HepG2 (cell line): ENCODE data around the gene HOXA13. TPM values are rescaled to one million over a fixed set of nuclear protein-coding genes. Genes with fewer than 3 reads are reported as not detected.

ENCODE experiments used
- ATAC-seq: fragments of 200-7000 bp; cut with Tn5 transposase; 3 replicates; pipeline ENCODE4 v1.9.1; 2020; ENCODE audit warnings: mild to moderate bottlenecking, moderate library complexity
- BruUV-seq: library from RNA; stranded (reverse); fragments of 400-500 nt; replicated peaks from 2 replicates; lab custom pipeline; 2021; lab: Mats Ljungman, UMichigan
- CTCF ChIA-PET: fragments of 300-600 bp; formaldehyde crosslinking; extraction: SDS; loops from one replicate; lab custom pipeline; 2021; ENCODE audit warnings: low total read pairs, inconsistent platforms, low intra/inter-chr PET ratio; lab: Yijun Ruan, JAX
- POLR2A ChIA-PET: fragments of 350-600 bp; sonication (Branson Sonifier 250); formaldehyde crosslinking; loops from one replicate; lab custom pipeline; 2020; ENCODE audit warnings: antibody characterized with exemption, inconsistent platforms; lab: Yijun Ruan, JAX
- DNase-seq: peaks from one replicate; pipeline ENCODE4 v3.0.0-alpha.2; 2015; ENCODE audit warnings: low spot score
- FAIRE-seq: peaks from 3 replicates; lab custom pipeline; 2011; peaks lifted over from hg19 to GRCh38; lab: Jason Lieb, UNC
- H2AFZ ChIP-seq: one replicate; pipeline ENCODE4 v1.6.1; 2011; ENCODE audit warnings: low read length, inconsistent platforms
- H3K27ac ChIP-seq: fragments of 300-600 bp; 3 replicates; pipeline ENCODE4 v1.8.0; 2011; ENCODE audit warnings: mixed run types, mild to moderate bottlenecking, mixed read lengths, low read length, inconsistent platforms; ENCODE audit not compliant: insufficient read depth; ENCODE audit errors: extremely low read length
- H3K27me3 ChIP-seq, 2 experiments: fragments of 200-600 bp in 1 of 2; 2 replicates in 1 of 2; 3 replicates in 1 of 2; pipeline versions ENCODE4 v1.6.0 to v1.8.0; 2011; ENCODE audit warnings: low read length in 2 of 2, mild to moderate bottlenecking in 2 of 2, moderate library complexity in 2 of 2, inconsistent platforms in 1 of 2; ENCODE audit not compliant: insufficient read depth in 2 of 2, control insufficient read depth in 1 of 2
- H3K36me3 ChIP-seq, 2 experiments: fragments of 200-600 bp in 1 of 2; replicated peaks in 1 of 2; 2 replicates in 1 of 2; 3 replicates in 1 of 2; pipeline versions ENCODE4 v1.5.1 to v1.8.0; 2011; ENCODE audit warnings: low read length in 2 of 2, inconsistent platforms in 1 of 2; ENCODE audit not compliant: insufficient read depth in 2 of 2, control insufficient read depth in 1 of 2
- H3K4me1 ChIP-seq: 2 replicates; pipeline ENCODE4 v1.5.1; 2012; ENCODE audit warnings: low read length, inconsistent platforms; ENCODE audit not compliant: insufficient read depth
- H3K4me2 ChIP-seq: 2 replicates; pipeline ENCODE4 v1.6.0; 2011; ENCODE audit warnings: low read depth, low read length, inconsistent platforms
- H3K4me3 ChIP-seq, 3 experiments: fragments of 200-600 bp in 1 of 3; sonication (generic), shearing (Covaris generic) in 1 of 3; replicated peaks in 1 of 3; 2 replicates each; pipeline ENCODE4 v1.5.1; 2011 to 2016; ENCODE audit warnings: low read length in 3 of 3, inconsistent platforms in 2 of 3, low read depth in 2 of 3, mild to moderate bottlenecking in 2 of 3, control low read depth in 1 of 3, mixed read lengths in 1 of 3; ENCODE audit not compliant: insufficient read depth in 1 of 3
- H3K79me2 ChIP-seq: one replicate; pipeline ENCODE4 v1.6.1; 2011; ENCODE audit warnings: low read length, inconsistent platforms; ENCODE audit not compliant: insufficient read depth
- H3K9ac ChIP-seq: 2 replicates; pipeline ENCODE4 v1.6.0; 2011; ENCODE audit warnings: mild to moderate bottlenecking, low read depth, low read length, inconsistent platforms; ENCODE audit not compliant: insufficient read depth
- H3K9me3 ChIP-seq: 2 replicates; pipeline ENCODE4 v1.5.1; 2012; ENCODE audit warnings: mild to moderate bottlenecking, low read length
- H4K20me1 ChIP-seq: 2 replicates; pipeline ENCODE4 v1.6.0; 2011; ENCODE audit warnings: inconsistent platforms, mild to moderate bottlenecking, low read length, moderate library complexity; ENCODE audit not compliant: insufficient read depth
- ELF4 ChIP-seq: sonication (generic); formaldehyde crosslinking; IDR thresholded peaks from 2 replicates; pipeline ENCODE4 v1.5.0; 2020; ENCODE audit warnings: missing genetic modification reagents, mild to moderate bottlenecking, moderate library complexity, borderline replicate concordance
- RAD21 ChIP-seq: fragments of 450-650 bp; formaldehyde crosslinking; IDR thresholded peaks from 2 replicates; pipeline ENCODE4 v1.5.0; 2020; ENCODE audit warnings: mild to moderate bottlenecking
- ZNF501 ChIP-seq: sonication (generic); formaldehyde crosslinking; IDR thresholded peaks from 2 replicates; pipeline ENCODE4 v1.5.1; 2020; ENCODE audit warnings: mild to moderate bottlenecking, moderate library complexity, missing genetic modification reagents
- WGBS: methylation state at CpG from one replicate; pipeline ENCODE4 v1.1.6; 2017; ENCODE audit warnings: low lambda C conversion rate; 5-methylcytosine and 5-hydroxymethylcytosine counted together
- in situ Hi-C: cut with HindIII; loops from 2 replicates; pipeline ENCODE4 v1.10.0; 2017; ENCODE audit warnings: low pct_unique_long_range_greater_than_20kb; ENCODE audit not compliant: extremely low pct_ligation_motif_present
- intact Hi-C: fragments of 100-400 bp; cut with micrococcal nuclease; formaldehyde crosslinking; loops from one replicate; pipeline ENCODE4 v1.10.0; 2022; ENCODE audit not compliant: unreplicated experiment
- polyA plus RNA-seq, 8 experiments: library from polyadenylated mRNA; depleted of rRNA in 3 of 8; stranded (reverse) in 7 of 8; unstranded in 1 of 8; fragments of >200 nt; fragmentation: Illumina TruSeq in 4 of 8; extraction: Trizol in 4 of 8; gene quantifications; 2 replicates each; pipeline versions ENCODE4 v1.2.1 to v1.2.3, GENCODE V29; 2011 to 2016; ENCODE audit warnings: low read depth in 4 of 8, missing spikeins in 1 of 8, mixed read lengths in 1 of 8; ENCODE audit not compliant: insufficient read depth in 1 of 8
- total RNA-seq, 5 experiments: library from RNA; depleted of rRNA; stranded (reverse); fragments of >200 nt; fragmentation: Illumina TruSeq; extraction: Trizol; gene quantifications; 2 replicates each; pipeline ENCODE4 v1.2.3, GENCODE V29; 2016; ENCODE audit warnings: low read depth in 1 of 5
- TF ChIP-seq, protein P1 (sequence below): sonication (generic); IDR thresholded peaks from 2 replicates; pipeline ENCODE4 v1.6.1; 2016; ENCODE audit warnings: low read depth, borderline replicate concordance
- TF ChIP-seq, protein P2 (sequence below): sonication (generic); formaldehyde crosslinking; IDR thresholded peaks from 2 replicates; pipeline ENCODE4 v1.4.0; 2020; ENCODE audit warnings: missing genetic modification reagents, borderline replicate concordance
- TF ChIP-seq, protein P3 (sequence below): sonication (generic); formaldehyde crosslinking; IDR thresholded peaks from 2 replicates; pipeline ENCODE4 v1.4.0; 2020; ENCODE audit warnings: missing genetic modification reagents, borderline replicate concordance

HOXA13 gene
- total and polyA plus RNA-seq, 2 of the 13 experiments (the other 11 are each of a cell fraction or from before 2014, with no cell fraction given), result 0.01 to 0.04 TPM

DNA sequence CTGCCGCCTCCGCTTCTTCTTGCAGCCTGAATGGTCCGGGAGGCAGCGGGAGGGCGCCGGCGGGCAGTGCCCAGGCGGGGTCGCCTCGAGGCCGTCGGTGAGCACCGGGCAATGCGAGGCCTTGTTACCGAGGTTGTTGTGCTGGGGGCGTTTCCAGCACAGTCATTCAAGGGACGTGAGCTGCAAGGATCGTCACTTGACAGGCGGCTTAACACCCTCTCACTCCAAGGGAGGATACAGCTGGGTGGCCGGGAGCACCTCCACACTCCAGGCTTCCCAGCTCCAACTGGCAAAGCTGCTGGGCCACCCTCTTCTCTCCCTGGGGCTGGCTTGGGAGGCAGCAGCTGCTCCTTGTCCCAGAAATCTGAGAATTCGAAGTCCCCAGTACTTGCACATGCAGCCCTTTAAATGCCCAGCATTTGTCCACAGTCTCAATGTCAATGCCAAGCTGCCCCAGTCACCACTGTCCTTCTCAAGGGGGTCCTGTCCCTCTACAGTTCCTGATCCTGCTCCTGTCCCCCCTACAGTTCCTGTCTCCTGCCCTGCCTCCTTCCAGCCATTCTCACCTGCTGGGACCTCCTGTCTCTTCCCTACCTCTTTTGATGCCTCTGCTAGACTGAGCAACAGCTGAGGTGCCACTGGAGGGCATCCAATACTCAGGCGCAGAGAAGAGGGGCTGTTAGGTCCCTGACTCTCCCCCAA lies 10.4 kb downstream of the HOXA13 start:
- H3K9me3 ChIP-seq, result no peaks in the 10 kb centered on the region
- H3K4me3 ChIP-seq, result peak overlapping the region in 1 of 3 experiments; percentile 18; a peak in 1 of 6 replicates
- H4K20me1 ChIP-seq, result peaks cover 6% of the 10 kb centered on the region; the same call in 1 of the 2 replicates
- H3K36me3 ChIP-seq, result no peaks in the 10 kb centered on the region
- H3K9ac ChIP-seq, result no peak overlapping the region
- no TSS peak for BruUV-seq
- TF ChIP-seq ELF4 (CRISPR knock-in tag) (no peak), RAD21 (CRISPR knock-in tag) (no peak), ZNF501 (CRISPR knock-in tag) (no peak)
- TF ChIP-seq, protein P1, sequence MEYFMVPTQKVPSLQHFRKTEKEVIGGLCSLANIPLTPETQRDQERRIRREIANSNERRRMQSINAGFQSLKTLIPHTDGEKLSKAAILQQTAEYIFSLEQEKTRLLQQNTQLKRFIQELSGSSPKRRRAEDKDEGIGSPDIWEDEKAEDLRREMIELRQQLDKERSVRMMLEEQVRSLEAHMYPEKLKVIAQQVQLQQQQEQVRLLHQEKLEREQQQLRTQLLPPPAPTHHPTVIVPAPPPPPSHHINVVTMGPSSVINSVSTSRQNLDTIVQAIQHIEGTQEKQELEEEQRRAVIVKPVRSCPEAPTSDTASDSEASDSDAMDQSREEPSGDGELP, result no peak
- TF ChIP-seq, protein P2, sequence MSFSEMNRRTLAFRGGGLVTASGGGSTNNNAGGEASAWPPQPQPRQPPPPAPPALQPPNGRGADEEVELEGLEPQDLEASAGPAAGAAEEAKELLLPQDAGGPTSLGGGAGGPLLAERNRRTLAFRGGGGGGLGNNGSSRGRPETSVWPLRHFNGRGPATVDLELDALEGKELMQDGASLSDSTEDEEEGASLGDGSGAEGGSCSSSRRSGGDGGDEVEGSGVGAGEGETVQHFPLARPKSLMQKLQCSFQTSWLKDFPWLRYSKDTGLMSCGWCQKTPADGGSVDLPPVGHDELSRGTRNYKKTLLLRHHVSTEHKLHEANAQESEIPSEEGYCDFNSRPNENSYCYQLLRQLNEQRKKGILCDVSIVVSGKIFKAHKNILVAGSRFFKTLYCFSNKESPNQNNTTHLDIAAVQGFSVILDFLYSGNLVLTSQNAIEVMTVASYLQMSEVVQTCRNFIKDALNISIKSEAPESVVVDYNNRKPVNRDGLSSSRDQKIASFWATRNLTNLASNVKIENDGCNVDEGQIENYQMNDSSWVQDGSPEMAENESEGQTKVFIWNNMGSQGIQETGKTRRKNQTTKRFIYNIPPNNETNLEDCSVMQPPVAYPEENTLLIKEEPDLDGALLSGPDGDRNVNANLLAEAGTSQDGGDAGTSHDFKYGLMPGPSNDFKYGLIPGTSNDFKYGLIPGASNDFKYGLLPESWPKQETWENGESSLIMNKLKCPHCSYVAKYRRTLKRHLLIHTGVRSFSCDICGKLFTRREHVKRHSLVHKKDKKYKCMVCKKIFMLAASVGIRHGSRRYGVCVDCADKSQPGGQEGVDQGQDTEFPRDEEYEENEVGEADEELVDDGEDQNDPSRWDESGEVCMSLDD (CRISPR knock-in tag), result no peak
- TF ChIP-seq, protein P3, sequence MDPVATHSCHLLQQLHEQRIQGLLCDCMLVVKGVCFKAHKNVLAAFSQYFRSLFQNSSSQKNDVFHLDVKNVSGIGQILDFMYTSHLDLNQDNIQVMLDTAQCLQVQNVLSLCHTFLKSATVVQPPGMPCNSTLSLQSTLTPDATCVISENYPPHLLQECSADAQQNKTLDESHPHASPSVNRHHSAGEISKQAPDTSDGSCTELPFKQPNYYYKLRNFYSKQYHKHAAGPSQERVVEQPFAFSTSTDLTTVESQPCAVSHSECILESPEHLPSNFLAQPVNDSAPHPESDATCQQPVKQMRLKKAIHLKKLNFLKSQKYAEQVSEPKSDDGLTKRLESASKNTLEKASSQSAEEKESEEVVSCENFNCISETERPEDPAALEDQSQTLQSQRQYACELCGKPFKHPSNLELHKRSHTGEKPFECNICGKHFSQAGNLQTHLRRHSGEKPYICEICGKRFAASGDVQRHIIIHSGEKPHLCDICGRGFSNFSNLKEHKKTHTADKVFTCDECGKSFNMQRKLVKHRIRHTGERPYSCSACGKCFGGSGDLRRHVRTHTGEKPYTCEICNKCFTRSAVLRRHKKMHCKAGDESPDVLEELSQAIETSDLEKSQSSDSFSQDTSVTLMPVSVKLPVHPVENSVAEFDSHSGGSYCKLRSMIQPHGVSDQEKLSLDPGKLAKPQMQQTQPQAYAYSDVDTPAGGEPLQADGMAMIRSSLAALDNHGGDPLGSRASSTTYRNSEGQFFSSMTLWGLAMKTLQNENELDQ (CRISPR knock-in tag), result no peak
- ChIA-PET POLR2A (no interaction called here), CTCF (no interaction called here)
- DNase-seq, result no peak
- H2AFZ ChIP-seq, result no peak overlapping the region
- ATAC-seq, result no peak
- H3K79me2 ChIP-seq, result no peaks in the 10 kb centered on the region
- intact Hi-C loops (no loop called here), in situ Hi-C loops (no loop called here)
- peaks cover 21% of the 10 kb centered on the region; the same call in 1 of the 2 replicates for H3K4me1 ChIP-seq
- H3K27me3 ChIP-seq, result peaks cover 27 to 92% of the 10 kb centered on the region in 2 experiments
- WGBS, result 33% methylated on average over 14 of the region's 22 CpGs
- no peak overlapping the region for H3K27ac ChIP-seq
- FAIRE-seq, result no peak
- H3K4me2 ChIP-seq, result no peak overlapping the region
